Gastroesophageal sphincter (tissue), 3 donors: ENCODE data around the gene DNAJC24.

Experiments used
- POLR2A ChIP-seq, 2 donors: fragments of 450-650 bp; IDR thresholded peaks; one replicate each; pipeline ENCODE4 v1.6.1; 2017; ENCODE audit warnings: antibody characterized with exemption in 2 of 2, mild to moderate bottlenecking in 2 of 2, moderate library complexity in 1 of 2
- POLR2AphosphoS5 ChIP-seq: sonication (generic); formaldehyde crosslinking; IDR thresholded peaks from one replicate; pipeline ENCODE4 v1.6.1; 2017; ENCODE audit warnings: antibody characterized with exemption
- TF ChIP-seq, protein P1 (sequence below), 4 experiments: fragments of 200-600 bp in 2 of 4; fragments of 450-650 bp in 2 of 4; sonication (generic) in 1 of 4; IDR thresholded peaks; one replicate each; pipeline ENCODE4 v1.5.1; 2017 to 2019; ENCODE audit warnings: antibody characterized with exemption in 4 of 4, mild to moderate bottlenecking in 2 of 4, moderate library complexity in 2 of 4

DNA sequence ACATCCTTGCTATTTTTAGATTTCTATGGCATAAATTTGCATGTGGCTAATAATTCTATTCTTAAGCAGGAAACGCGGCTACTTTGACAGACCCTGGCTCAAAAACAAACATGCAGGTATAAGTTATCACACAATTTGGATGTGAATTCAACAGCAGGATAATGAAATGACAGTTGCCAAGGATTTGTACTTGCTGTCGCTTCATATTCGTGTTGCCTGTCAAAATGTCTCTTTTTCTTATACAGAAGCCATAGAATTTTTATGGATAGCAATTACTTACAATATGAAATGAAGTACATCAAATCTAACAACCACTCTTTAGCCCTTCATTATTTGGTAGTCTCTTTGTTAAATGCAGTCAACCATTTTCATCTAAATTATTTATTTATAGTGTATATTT is 46.5 kb upstream of the DNAJC24 start:
- TF ChIP-seq, protein P1, sequence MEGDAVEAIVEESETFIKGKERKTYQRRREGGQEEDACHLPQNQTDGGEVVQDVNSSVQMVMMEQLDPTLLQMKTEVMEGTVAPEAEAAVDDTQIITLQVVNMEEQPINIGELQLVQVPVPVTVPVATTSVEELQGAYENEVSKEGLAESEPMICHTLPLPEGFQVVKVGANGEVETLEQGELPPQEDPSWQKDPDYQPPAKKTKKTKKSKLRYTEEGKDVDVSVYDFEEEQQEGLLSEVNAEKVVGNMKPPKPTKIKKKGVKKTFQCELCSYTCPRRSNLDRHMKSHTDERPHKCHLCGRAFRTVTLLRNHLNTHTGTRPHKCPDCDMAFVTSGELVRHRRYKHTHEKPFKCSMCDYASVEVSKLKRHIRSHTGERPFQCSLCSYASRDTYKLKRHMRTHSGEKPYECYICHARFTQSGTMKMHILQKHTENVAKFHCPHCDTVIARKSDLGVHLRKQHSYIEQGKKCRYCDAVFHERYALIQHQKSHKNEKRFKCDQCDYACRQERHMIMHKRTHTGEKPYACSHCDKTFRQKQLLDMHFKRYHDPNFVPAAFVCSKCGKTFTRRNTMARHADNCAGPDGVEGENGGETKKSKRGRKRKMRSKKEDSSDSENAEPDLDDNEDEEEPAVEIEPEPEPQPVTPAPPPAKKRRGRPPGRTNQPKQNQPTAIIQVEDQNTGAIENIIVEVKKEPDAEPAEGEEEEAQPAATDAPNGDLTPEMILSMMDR (IDR thresholded peaks at IDR 0.05), result no peak
- TF ChIP-seq POLR2AphosphoS5 (no peak), POLR2A (IDR thresholded peaks at IDR 0.05) (no peak)
